ENCODE measurements around the gene SNAI3.

The SNAI3 gene

DNA sequence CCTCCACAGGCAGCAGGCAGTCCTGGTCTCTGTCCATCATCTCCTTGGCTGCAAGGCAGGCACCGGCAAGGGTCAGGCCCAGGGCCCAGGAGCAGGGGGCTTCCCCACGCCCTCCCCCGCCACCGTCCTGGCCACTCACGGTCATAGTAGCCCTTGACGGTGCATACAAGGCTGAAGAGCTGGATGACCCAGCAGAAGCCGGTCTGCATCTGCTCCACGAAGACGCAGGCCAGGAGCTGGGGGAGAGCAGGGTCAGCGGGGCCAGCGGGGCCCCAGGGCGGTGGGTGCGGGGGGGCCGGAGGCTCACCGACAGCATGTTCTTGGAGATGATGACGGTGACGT is 40.1 kb upstream of the SNAI3 start:
- DNase-seq (ENCODE audit: low read depth) = no peak
- TF ChIP-seq, protein P1, sequence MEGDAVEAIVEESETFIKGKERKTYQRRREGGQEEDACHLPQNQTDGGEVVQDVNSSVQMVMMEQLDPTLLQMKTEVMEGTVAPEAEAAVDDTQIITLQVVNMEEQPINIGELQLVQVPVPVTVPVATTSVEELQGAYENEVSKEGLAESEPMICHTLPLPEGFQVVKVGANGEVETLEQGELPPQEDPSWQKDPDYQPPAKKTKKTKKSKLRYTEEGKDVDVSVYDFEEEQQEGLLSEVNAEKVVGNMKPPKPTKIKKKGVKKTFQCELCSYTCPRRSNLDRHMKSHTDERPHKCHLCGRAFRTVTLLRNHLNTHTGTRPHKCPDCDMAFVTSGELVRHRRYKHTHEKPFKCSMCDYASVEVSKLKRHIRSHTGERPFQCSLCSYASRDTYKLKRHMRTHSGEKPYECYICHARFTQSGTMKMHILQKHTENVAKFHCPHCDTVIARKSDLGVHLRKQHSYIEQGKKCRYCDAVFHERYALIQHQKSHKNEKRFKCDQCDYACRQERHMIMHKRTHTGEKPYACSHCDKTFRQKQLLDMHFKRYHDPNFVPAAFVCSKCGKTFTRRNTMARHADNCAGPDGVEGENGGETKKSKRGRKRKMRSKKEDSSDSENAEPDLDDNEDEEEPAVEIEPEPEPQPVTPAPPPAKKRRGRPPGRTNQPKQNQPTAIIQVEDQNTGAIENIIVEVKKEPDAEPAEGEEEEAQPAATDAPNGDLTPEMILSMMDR (IDR thresholded peaks at IDR 0.05; ENCODE audit: control insufficient read depth, extremely low read depth, insufficient read depth) = no peak
- no peak overlapping the region for H3K4me3 ChIP-seq (ENCODE audit: low read depth, low read length)

DNA sequence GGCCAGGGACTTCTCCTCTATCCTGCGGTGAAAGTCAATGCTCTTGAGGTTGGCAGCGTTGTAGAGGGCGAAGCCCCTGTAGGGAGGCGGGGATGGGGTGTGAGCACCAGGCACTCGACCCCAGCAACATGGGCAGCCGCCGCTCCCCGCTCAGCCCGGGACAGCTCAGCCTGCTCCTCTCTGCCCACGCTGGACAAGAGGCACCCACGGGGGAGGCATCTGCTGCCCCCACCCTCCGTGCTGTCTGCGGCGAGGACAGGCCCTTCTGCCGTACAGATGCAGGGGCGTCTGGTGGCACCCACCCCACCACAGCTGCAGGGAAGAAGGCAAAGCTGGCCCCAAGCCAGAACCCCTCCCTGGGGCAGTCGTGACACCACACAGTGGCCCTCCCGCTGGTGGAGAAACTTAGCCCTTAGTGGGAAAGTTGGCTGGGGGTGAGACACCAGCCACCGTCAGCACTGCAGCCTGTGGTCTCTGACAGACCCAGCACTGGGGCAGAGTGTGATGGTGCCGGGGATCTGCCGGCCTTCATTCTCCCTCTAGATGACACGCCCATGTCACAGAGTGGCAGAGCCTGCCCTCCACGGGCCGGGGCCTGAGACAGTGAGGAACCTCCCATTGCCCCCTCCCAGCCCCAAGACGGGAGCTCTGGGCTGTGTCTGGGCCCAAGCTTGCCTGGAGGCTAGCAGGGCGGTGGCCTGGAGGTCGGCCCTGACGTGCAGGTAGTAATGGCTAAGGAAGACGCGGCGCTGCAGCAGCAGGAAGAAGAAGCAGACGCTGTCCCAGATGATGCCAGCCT is 39.5 kb upstream of the SNAI3 start:
- DNase-seq (ENCODE audit: low read depth) = no peak
- TF ChIP-seq, protein P1 (IDR thresholded peaks at IDR 0.05; ENCODE audit: control insufficient read depth, extremely low read depth, insufficient read depth) = no peak
- no peak overlapping the region for H3K4me3 ChIP-seq (ENCODE audit: low read depth, low read length)

DNA sequence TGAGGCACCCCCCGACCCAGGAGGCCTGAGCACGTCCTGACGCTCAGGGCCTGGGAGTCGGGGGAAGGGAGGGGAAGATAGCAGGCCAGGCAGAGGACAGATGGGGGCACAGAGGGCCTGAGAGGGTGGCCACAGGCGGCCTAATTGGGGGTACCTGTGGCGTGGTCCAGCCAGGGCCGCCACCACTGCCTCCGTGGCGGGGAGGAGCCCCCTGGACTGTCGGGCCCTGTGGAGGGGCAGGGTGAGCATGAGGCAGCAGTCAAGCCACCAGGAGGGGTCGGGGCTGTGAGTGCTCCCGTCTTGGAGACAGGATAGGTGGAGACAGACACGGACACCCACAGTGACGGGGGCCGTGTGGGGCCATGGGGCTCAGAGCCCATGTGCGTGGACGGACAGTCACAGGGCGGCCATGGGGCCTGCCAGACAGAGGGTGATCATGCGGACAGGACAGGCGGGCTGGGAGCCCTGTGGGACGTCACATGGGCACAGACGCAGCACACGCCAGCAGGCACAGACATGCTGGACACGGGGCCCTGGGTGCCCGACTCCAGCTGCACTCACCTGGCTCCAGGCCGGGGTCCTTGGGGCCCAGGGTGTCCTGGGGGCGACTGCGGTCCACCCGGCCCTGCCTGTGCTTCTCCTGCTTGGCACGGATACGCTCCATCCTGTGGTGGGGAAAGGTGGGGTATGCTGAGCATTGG is 38.7 kb upstream of the SNAI3 start:
- TF ChIP-seq, protein P1 (IDR thresholded peaks at IDR 0.05; ENCODE audit: control insufficient read depth, extremely low read depth, insufficient read depth) = no peak
- DNase-seq (ENCODE audit: low read depth) = no peak
- no peak overlapping the region for H3K4me3 ChIP-seq (ENCODE audit: low read depth, low read length)

- TF ChIP-seq, protein P1 (IDR thresholded peaks at IDR 0.05; ENCODE audit: control insufficient read depth, extremely low read depth, insufficient read depth) = no peak
- H3K4me3 ChIP-seq (ENCODE audit: low read depth, low read length) = no peak overlapping the region
- no peak for DNase-seq (ENCODE audit: low read depth)
Observed at GRCh38 chr16:88723911-88724310, 37.6 kb upstream of the SNAI3 start.

- TF ChIP-seq, protein P1 (IDR thresholded peaks at IDR 0.05; ENCODE audit: control insufficient read depth, extremely low read depth, insufficient read depth) = no peak
- no peak for DNase-seq (ENCODE audit: low read depth)
- no peak overlapping the region for H3K4me3 ChIP-seq (ENCODE audit: low read depth, low read length)
Observed at GRCh38 chr16:88723507-88723887, 37.2 kb upstream of the SNAI3 start.

DNA sequence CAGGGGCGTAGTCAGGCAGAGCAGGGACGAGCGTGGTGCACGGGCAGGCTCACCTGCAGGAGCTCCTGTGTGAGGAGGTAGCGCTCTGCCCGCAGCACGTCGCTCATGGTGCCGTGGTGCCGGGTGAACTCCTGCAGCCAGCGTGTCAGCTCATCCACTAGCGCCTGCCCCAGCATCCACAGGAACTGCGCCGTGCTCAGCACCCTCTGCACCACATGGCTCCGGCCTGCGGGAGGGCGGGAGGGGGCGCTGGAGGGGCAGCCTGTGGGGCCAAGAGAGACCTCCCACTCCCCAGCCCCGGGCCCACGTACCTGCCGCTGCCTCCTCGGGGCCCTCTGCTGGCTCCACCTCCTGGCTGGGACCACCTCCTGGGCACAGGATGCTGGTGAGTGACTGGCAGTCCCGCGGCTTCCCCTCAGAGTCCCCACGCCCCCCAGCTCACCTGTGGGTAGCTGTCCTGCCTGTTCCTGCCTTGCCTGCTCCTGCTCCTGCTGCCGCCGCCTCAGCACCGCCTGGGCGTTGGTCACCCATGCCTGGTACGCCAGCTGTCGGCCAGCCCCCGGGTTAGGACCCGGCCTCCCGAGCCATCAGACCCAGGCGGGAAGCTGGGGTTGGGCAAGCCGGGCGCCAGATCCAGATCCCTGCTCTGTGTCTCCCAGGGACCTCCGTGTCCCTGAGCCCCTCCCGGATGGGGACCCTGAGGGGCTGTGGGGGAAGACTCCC is 36.6 kb upstream of the SNAI3 start:
- no peak for DNase-seq (ENCODE audit: low read depth)
- H3K4me3 ChIP-seq (ENCODE audit: low read depth, low read length) = no peak overlapping the region
- TF ChIP-seq, protein P1 (IDR thresholded peaks at IDR 0.05; ENCODE audit: control insufficient read depth, extremely low read depth, insufficient read depth) = no peak
